Testis (tissue), 2 donors: Measurements from ENCODE around the gene UBA7.
"Not testable (repeated sequence)": the region's sequence is repeated elsewhere in the genome, so short reads cannot be mapped to it uniquely, and the experiment has no call there.

Experiments used
- POLR2A ChIP-seq: fragments of 450-650 bp; IDR thresholded peaks from one replicate; pipeline ENCODE4 v1.6.1; 2017; ENCODE audit warnings: antibody characterized with exemption, mild to moderate bottlenecking, moderate library complexity
- TF ChIP-seq, protein P1 (sequence below), 3 experiments: fragments of 450-650 bp in 2 of 3; fragments of 200-600 bp in 1 of 3; sonication (generic) in 1 of 3; IDR thresholded peaks; one replicate each; pipeline ENCODE4 v1.5.1; 2016 to 2019; ENCODE audit warnings: antibody characterized with exemption in 3 of 3, mild to moderate bottlenecking in 2 of 3, moderate library complexity in 1 of 3

DNA sequence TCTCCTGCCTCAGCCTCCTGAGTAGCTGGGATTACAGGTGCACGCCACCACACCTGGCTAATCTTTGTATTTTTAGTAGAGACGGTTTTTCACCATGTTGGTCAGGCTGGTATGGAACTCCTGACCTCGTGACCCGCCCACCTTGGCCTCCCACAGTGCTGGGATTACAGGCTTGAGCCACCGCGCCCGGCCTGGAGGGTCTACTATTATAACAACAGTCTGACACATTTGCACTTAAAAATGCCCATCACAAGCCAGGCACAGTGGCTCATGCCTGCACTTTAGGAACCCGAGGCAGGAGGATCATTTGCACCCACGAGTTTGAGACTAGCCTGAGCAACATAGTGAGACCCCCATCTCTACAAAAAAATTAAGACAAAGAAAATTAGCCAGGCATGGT lies 31.5 kb downstream of the UBA7 start:
- not testable (repeated sequence) for TF ChIP-seq POLR2A
- TF ChIP-seq, protein P1, sequence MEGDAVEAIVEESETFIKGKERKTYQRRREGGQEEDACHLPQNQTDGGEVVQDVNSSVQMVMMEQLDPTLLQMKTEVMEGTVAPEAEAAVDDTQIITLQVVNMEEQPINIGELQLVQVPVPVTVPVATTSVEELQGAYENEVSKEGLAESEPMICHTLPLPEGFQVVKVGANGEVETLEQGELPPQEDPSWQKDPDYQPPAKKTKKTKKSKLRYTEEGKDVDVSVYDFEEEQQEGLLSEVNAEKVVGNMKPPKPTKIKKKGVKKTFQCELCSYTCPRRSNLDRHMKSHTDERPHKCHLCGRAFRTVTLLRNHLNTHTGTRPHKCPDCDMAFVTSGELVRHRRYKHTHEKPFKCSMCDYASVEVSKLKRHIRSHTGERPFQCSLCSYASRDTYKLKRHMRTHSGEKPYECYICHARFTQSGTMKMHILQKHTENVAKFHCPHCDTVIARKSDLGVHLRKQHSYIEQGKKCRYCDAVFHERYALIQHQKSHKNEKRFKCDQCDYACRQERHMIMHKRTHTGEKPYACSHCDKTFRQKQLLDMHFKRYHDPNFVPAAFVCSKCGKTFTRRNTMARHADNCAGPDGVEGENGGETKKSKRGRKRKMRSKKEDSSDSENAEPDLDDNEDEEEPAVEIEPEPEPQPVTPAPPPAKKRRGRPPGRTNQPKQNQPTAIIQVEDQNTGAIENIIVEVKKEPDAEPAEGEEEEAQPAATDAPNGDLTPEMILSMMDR (IDR thresholded peaks at IDR 0.05), result not testable (repeated sequence)
